Measurements from ENCODE around the gene TBC1D9B. TPM values are rescaled to one million over a fixed set of nuclear protein-coding genes. Genes with fewer than 3 reads are reported as not detected.
A peak's percentile ranks its signal among the peaks of the same experiment; 100 is the strongest.

Gene TBC1D9B
- polyA plus RNA-seq, 2 of the 4 experiments (the other 2 are of a cell fraction): 37.2 to 64.7 TPM

DNA sequence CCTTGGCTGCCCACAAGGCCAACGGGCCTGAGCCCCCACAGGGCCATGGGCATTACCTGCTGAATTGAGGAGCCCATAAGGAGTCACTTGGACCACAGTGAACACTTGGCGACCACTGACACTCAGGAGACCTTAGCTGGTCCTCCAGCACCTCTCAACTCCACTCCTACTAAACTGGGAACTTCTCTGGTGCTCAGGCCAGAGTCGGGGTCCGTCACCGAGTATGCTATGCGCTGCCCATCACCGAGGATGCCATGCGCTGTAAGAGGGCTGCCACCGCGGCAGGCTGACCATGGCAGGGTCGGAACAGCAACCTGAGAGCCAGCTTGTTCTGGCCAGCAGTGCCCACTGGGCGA is 87.6 kb downstream of the TBC1D9B start:
- ChIA-PET POLR2A (interaction anchor here (0.7 to 2.3 kb wide), 14 partner anchors 9 to 269 kb away, joined by 3 to 20 read pairs (median 6); partner anchors contain the start of genes HNRNPH1, LTC4S, MRNIP and RNF130), CTCF (interaction anchor here (0.6 to 4.8 kb wide), 7 partner anchors 16 to 123 kb away, joined by 3 to 27 read pairs (median 4); no protein-coding TSS in a partner anchor)
- peak overlapping the region; percentile 81 for H3K4me3 ChIP-seq
- ATAC-seq (peak; percentile 3 to 5), FAIRE-seq (no peak), DNase-seq (ENCODE audit: low read depth in 1 of 2, low spot score in 1 of 2) (peak in 1 of 2 experiments; percentile 60)
- H3K4me1 ChIP-seq: peaks cover 56% of the 10 kb centered on the region
- WGBS (ENCODE audit: missing lambda C conversion rate): 21% methylated on average over 3 of the region's 12 CpGs
- H3K4me2 ChIP-seq: peak overlapping the region; percentile 96
- no peaks in the 10 kb centered on the region for H3K9me3 ChIP-seq
- peak overlapping the region; percentile 95 to 98 for H3K27ac ChIP-seq
- TF ChIP-seq SREBF2 (IDR thresholded peaks at IDR 0.05) (no peak), FOSB (CRISPR knock-in tag; IDR thresholded peaks at IDR 0.05) (peak; percentile 55; the same call in 1 of the 2 replicates), TP53 (CRISPR knock-in tag; IDR thresholded peaks at IDR 0.05) (no peak), ZFP36 (IDR thresholded peaks at IDR 0.05; ENCODE audit: borderline replicate concordance, partially characterized antibody) (no peak), NPAS2 (CRISPR knock-in tag; IDR thresholded peaks at IDR 0.05; ENCODE audit: borderline replicate concordance) (peak; percentile 58; the same call in 1 of the 2 replicates), POLR2AphosphoS2 (conservative IDR thresholded peaks at IDR 0.05; ENCODE audit: low read length) (no peak), MAFK (IDR thresholded peaks at IDR 0.05; ENCODE audit: partially characterized antibody) (no peak), RNF2 (IDR thresholded peaks at IDR 0.05; ENCODE audit: borderline replicate concordance, low read depth) (no peak), POLR2A (IDR thresholded peaks at IDR 0.05; ENCODE audit: low read length) (no peak), CEBPB (IDR thresholded peaks at IDR 0.05) (no peak), HDAC2 (IDR thresholded peaks at IDR 0.05) (no peak), HOXA7 (CRISPR knock-in tag; IDR thresholded peaks at IDR 0.05) (peak; percentile 83; the same call in 1 of the 2 replicates), JUNB (IDR thresholded peaks at IDR 0.05) (no peak), ZSCAN20 (CRISPR knock-in tag; IDR thresholded peaks at IDR 0.05) (no peak; the same call in 1 of the 2 replicates), CHD2 (IDR thresholded peaks at IDR 0.05; ENCODE audit: low read length, partially characterized antibody) (no peak), ESRRA (IDR thresholded peaks at IDR 0.05; ENCODE audit: borderline replicate concordance, low read length) (no peak), HOXB13 (CRISPR knock-in tag; IDR thresholded peaks at IDR 0.05; ENCODE audit: low read depth) (peak; percentile 97), CBX8 (IDR thresholded peaks at IDR 0.05) (no peak), RAD21 (conservative IDR thresholded peaks at IDR 0.05 in 1 of 2, IDR thresholded peaks at IDR 0.05 in 1 of 2) (no peak), JUN (IDR thresholded peaks at IDR 0.05) (no peak), HEYL (CRISPR knock-in tag; IDR thresholded peaks at IDR 0.05) (peak; percentile 96; the same call in 1 of the 2 replicates), HOXB5 (CRISPR knock-in tag; IDR thresholded peaks at IDR 0.05) (peak; percentile 94; the same call in 1 of the 2 replicates), CBX2 (IDR thresholded peaks at IDR 0.05; ENCODE audit: borderline replicate concordance, low read depth) (no peak), RCOR1 (IDR thresholded peaks at IDR 0.05; ENCODE audit: low read depth, low read length) (no peak), MYC (IDR thresholded peaks at IDR 0.05; ENCODE audit: borderline replicate concordance, low read length) (no peak)
- TF ChIP-seq, protein P1, sequence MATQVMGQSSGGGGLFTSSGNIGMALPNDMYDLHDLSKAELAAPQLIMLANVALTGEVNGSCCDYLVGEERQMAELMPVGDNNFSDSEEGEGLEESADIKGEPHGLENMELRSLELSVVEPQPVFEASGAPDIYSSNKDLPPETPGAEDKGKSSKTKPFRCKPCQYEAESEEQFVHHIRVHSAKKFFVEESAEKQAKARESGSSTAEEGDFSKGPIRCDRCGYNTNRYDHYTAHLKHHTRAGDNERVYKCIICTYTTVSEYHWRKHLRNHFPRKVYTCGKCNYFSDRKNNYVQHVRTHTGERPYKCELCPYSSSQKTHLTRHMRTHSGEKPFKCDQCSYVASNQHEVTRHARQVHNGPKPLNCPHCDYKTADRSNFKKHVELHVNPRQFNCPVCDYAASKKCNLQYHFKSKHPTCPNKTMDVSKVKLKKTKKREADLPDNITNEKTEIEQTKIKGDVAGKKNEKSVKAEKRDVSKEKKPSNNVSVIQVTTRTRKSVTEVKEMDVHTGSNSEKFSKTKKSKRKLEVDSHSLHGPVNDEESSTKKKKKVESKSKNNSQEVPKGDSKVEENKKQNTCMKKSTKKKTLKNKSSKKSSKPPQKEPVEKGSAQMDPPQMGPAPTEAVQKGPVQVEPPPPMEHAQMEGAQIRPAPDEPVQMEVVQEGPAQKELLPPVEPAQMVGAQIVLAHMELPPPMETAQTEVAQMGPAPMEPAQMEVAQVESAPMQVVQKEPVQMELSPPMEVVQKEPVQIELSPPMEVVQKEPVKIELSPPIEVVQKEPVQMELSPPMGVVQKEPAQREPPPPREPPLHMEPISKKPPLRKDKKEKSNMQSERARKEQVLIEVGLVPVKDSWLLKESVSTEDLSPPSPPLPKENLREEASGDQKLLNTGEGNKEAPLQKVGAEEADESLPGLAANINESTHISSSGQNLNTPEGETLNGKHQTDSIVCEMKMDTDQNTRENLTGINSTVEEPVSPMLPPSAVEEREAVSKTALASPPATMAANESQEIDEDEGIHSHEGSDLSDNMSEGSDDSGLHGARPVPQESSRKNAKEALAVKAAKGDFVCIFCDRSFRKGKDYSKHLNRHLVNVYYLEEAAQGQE (IDR thresholded peaks at IDR 0.05): no peak
- TF ChIP-seq, protein P2, sequence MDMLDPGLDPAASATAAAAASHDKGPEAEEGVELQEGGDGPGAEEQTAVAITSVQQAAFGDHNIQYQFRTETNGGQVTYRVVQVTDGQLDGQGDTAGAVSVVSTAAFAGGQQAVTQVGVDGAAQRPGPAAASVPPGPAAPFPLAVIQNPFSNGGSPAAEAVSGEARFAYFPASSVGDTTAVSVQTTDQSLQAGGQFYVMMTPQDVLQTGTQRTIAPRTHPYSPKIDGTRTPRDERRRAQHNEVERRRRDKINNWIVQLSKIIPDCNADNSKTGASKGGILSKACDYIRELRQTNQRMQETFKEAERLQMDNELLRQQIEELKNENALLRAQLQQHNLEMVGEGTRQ (IDR thresholded peaks at IDR 0.05): no peak
- TF ChIP-seq, protein P3, sequence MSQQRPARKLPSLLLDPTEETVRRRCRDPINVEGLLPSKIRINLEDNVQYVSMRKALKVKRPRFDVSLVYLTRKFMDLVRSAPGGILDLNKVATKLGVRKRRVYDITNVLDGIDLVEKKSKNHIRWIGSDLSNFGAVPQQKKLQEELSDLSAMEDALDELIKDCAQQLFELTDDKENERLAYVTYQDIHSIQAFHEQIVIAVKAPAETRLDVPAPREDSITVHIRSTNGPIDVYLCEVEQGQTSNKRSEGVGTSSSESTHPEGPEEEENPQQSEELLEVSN (IDR thresholded peaks at IDR 0.05; ENCODE audit: borderline replicate concordance, low read depth): no peak
- TF ChIP-seq, protein P4, sequence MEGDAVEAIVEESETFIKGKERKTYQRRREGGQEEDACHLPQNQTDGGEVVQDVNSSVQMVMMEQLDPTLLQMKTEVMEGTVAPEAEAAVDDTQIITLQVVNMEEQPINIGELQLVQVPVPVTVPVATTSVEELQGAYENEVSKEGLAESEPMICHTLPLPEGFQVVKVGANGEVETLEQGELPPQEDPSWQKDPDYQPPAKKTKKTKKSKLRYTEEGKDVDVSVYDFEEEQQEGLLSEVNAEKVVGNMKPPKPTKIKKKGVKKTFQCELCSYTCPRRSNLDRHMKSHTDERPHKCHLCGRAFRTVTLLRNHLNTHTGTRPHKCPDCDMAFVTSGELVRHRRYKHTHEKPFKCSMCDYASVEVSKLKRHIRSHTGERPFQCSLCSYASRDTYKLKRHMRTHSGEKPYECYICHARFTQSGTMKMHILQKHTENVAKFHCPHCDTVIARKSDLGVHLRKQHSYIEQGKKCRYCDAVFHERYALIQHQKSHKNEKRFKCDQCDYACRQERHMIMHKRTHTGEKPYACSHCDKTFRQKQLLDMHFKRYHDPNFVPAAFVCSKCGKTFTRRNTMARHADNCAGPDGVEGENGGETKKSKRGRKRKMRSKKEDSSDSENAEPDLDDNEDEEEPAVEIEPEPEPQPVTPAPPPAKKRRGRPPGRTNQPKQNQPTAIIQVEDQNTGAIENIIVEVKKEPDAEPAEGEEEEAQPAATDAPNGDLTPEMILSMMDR (IDR thresholded peaks at IDR 0.05): no peak
- TF ChIP-seq, protein P5, sequence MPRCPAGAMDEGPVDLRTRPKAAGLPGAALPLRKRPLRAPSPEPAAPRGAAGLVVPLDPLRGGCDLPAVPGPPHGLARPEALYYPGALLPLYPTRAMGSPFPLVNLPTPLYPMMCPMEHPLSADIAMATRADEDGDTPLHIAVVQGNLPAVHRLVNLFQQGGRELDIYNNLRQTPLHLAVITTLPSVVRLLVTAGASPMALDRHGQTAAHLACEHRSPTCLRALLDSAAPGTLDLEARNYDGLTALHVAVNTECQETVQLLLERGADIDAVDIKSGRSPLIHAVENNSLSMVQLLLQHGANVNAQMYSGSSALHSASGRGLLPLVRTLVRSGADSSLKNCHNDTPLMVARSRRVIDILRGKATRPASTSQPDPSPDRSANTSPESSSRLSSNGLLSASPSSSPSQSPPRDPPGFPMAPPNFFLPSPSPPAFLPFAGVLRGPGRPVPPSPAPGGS (IDR thresholded peaks at IDR 0.05): no peak
- TF ChIP-seq, protein P6, sequence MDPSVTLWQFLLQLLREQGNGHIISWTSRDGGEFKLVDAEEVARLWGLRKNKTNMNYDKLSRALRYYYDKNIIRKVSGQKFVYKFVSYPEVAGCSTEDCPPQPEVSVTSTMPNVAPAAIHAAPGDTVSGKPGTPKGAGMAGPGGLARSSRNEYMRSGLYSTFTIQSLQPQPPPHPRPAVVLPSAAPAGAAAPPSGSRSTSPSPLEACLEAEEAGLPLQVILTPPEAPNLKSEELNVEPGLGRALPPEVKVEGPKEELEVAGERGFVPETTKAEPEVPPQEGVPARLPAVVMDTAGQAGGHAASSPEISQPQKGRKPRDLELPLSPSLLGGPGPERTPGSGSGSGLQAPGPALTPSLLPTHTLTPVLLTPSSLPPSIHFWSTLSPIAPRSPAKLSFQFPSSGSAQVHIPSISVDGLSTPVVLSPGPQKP (IDR thresholded peaks at IDR 0.05; ENCODE audit: low read depth, low read length): no peak
- TF ChIP-seq, protein P7, sequence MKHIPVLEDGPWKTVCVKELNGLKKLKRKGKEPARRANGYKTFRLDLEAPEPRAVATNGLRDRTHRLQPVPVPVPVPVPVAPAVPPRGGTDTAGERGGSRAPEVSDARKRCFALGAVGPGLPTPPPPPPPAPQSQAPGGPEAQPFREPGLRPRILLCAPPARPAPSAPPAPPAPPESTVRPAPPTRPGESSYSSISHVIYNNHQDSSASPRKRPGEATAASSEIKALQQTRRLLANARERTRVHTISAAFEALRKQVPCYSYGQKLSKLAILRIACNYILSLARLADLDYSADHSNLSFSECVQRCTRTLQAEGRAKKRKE (CRISPR knock-in tag; IDR thresholded peaks at IDR 0.05; ENCODE audit: low read depth): peak; percentile 95

Measured in A549 (cell line).